Mesothelial cell of epicardium (in vitro differentiated cells): ENCODE results near the gene PRRT3. TPM values are rescaled to one million over a fixed set of nuclear protein-coding genes. Genes with fewer than 3 reads are reported as not detected.
A peak's percentile ranks its signal among the peaks of the same experiment; 100 is the strongest.
"Not testable (repeated sequence)": the region's sequence is repeated elsewhere in the genome, so short reads cannot be mapped to it uniquely, and the experiment has no call there.

ENCODE experiments used
- DNase-seq, 2 experiments: peaks; one replicate each; pipeline ENCODE4 v3.0.0; 2021; ENCODE audit warnings: low spot score in 2 of 2; ENCODE audit not compliant: unreplicated experiment in 2 of 2
- H3K27ac Mint-ChIP-seq: 2 replicates; pipeline ENCODE4 v1.8.0; 2021; ENCODE audit warnings: mixed read lengths
- H3K27me3 Mint-ChIP-seq: 2 replicates; pipeline ENCODE4 v1.8.0; 2021; ENCODE audit warnings: low read depth, mixed read lengths
- H3K36me3 Mint-ChIP-seq: 2 replicates; pipeline ENCODE4 v1.8.0; 2021; ENCODE audit warnings: mixed read lengths
- H3K4me1 Mint-ChIP-seq: 2 replicates; pipeline ENCODE4 v1.8.0; 2021; ENCODE audit warnings: mixed read lengths
- H3K4me3 Mint-ChIP-seq: 2 replicates; pipeline ENCODE4 v1.8.0; 2021; ENCODE audit warnings: mild to moderate bottlenecking, moderate library complexity, mixed read lengths
- H3K9me3 Mint-ChIP-seq: 2 replicates; pipeline ENCODE4 v1.8.0; 2021; ENCODE audit warnings: mixed read lengths
- total RNA-seq: library from RNA; stranded (reverse); gene quantifications from 3 replicates; pipeline ENCODE4 v1.2.1, GENCODE V29; 2021
- TF ChIP-seq, protein P1 (sequence below): fragments of 200-600 bp; sonication (generic); IDR thresholded peaks from one replicate; pipeline ENCODE4 v1.5.0; 2021; ENCODE audit warnings: antibody characterized with exemption; ENCODE audit not compliant: unreplicated experiment

PRRT3 gene
- total RNA-seq, 1 donor from 2014 or later, result 8.3 TPM

DNA sequence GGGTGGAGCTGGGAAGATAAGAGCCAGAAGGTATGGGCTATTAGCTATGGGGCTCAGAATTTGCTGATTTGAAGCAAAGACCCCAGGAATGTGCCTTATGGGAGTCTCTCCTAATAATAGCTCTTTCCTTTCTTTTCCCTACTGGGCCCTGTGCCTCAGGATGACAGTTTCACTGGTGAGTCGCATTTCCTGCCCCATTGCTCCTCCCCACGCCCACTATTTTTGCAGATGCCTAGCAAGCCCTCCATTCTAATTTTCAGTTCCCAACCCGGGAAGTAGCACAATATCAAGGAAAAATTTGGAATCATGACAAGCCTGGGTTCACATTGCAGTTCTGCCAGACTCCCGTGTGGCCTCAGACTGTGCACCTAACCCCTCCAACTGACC is 49.0 kb downstream of the PRRT3 start:
- H3K27ac Mint-ChIP-seq, result peak overlapping the region; percentile 90
- peaks cover 2% of the 10 kb centered on the region for H3K36me3 Mint-ChIP-seq
- peak overlapping the region; percentile 71 for H3K4me3 Mint-ChIP-seq
- H3K9me3 Mint-ChIP-seq, result no peaks in the 10 kb centered on the region
- DNase-seq, result no peak
- TF ChIP-seq, protein P1, sequence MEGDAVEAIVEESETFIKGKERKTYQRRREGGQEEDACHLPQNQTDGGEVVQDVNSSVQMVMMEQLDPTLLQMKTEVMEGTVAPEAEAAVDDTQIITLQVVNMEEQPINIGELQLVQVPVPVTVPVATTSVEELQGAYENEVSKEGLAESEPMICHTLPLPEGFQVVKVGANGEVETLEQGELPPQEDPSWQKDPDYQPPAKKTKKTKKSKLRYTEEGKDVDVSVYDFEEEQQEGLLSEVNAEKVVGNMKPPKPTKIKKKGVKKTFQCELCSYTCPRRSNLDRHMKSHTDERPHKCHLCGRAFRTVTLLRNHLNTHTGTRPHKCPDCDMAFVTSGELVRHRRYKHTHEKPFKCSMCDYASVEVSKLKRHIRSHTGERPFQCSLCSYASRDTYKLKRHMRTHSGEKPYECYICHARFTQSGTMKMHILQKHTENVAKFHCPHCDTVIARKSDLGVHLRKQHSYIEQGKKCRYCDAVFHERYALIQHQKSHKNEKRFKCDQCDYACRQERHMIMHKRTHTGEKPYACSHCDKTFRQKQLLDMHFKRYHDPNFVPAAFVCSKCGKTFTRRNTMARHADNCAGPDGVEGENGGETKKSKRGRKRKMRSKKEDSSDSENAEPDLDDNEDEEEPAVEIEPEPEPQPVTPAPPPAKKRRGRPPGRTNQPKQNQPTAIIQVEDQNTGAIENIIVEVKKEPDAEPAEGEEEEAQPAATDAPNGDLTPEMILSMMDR, result no peak
- peaks cover 37% of the 10 kb centered on the region for H3K4me1 Mint-ChIP-seq
- no peaks in the 10 kb centered on the region for H3K27me3 Mint-ChIP-seq

DNA sequence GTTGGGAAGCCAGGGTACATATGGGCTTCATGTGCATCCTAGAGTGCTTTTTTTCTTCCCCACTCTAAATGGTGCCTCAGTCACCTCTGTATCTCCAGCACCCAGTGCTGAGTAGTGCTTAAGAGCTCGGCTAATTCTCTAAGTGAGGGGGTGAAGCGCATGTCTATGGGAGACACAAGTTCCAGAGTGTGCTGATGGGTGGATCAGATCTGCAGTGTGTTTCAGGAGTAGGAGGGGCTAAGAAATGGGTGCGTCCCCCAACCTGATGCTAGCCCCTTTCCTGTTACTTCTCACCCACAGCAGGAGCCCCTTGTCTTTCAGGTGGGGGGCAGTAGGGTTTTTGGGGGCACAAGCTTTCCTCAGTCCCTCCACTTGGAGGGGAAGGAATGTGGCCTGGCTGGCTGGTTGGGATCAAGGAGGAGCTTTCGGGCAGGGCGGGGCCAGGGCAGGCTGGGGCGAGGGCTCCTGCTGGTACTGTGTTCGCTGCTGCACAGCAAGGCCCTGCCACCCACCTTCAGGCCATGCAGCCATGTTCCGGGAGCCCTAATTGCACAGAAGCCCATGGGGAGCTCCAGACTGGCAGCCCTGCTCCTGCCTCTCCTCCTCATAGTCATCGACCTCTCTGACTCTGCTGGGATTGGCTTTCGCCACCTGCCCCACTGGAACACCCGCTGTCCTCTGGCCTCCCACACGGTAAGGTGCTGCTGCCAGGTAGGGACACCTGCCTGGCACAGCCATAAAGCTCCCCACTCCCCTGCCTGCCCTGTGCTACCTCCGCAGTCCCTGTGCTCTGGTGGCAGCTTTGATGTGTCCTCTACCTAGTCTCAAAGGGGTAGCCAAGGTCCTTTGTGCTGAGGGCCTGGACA is 49.6 kb downstream of the PRRT3 start, which contains the start of gene IL17RE:
Gene IL17RE (plus strand): TSS at position 477 of the 866 bp plus-strand sequence. CDS start 85 bp downstream, at position 562.
- Mint-ChIP-seq H3K36me3 (peaks cover under 1% of the 10 kb centered on the region), H3K27ac (peak within 1 kb of the TSS; percentile 90), H3K4me3 (peak within 1 kb of the TSS; percentile 71), H3K4me1 (peaks cover 43% of the 10 kb centered on the region), H3K27me3 (no peaks in the 10 kb centered on the region), H3K9me3 (no peaks in the 10 kb centered on the region)
- peak in 1 of 2 experiments; percentile 48 for DNase-seq
- TF ChIP-seq, protein P1, result no peak

DNA sequence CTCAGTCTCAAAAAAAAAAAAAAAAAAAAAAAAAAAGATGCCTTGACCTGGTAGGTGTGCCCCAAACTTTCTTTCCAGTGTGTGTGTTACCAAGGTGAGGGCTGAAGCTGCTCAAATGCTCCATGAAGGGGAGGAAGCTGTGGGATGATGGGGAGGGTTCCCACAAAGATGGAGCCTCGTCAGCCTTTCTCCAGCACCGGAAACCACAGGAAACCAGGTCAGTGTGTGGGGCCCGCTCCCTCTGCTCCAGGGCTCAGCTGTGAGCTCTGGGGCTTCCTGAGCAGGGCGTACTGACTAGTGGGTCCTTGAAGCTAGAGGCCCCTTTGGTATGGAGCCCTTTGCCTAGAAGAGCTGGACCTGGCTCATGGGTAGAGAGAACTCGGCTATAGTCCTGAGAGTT is 50.2 kb downstream of the PRRT3 start:
- no peaks in the 10 kb centered on the region for H3K27me3 Mint-ChIP-seq
- H3K9me3 Mint-ChIP-seq, result no peaks in the 10 kb centered on the region
- DNase-seq, result no peak
- peak overlapping the region; percentile 90 for H3K27ac Mint-ChIP-seq
- no peaks in the 10 kb centered on the region for H3K36me3 Mint-ChIP-seq
- peak overlapping the region; percentile 71 for H3K4me3 Mint-ChIP-seq
- peaks cover 49% of the 10 kb centered on the region for H3K4me1 Mint-ChIP-seq
- TF ChIP-seq, protein P1, result no peak

DNA sequence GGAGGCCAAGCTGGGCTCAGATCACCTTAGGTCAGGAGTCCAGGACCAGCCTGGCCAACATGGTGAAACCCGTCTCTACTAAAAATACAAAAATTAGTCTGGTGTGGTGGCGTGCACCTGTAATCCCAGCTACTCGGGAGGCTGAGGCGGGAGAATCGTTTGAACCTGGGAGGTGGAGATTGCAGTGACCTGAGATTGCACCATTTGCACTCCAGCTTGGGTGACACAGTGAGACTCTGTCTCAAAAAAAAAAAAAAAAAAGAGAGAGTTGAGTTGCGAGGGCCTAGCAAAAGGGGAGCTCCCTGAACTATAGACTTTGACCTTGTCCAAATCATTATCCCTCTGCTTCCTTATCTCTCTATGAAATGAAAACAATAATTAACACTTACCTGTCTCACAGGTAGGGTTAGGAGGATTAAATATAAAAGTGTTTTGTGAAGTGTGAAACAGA is 51.2 kb downstream of the PRRT3 start:
- H3K4me3 Mint-ChIP-seq, H3K36me3 Mint-ChIP-seq, H3K9me3 Mint-ChIP-seq, DNase-seq, H3K27ac Mint-ChIP-seq, H3K27me3 Mint-ChIP-seq: not testable (repeated sequence)
- peaks cover 49% of the 10 kb centered on the region for H3K4me1 Mint-ChIP-seq

DNA sequence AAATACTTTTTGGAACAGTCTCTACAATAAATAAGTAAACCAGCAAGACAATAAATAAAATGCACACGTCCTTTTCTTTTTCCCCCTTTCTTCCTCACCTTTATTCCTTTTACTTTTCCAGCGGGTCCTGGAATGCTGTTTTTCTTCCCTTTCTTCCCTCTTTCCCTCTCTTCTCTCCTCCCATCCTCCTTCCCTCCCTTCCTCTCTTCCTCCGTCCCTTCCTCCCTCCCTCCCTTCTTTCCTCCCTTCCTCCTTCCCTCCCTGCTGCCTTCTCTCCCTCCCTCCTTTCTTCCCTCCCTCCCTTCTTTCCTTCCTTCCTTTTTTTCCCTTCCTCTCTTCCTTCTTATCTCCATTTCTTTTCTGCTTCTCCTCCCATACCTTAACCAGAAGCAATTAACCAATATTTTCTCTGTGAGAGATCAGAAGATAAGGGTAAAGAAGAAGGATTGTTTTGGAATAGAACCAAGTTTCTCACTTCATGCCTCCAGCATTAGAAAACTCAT is 52.9 kb downstream of the PRRT3 start:
- DNase-seq, result no peak
- no peaks in the 10 kb centered on the region for H3K27me3 Mint-ChIP-seq
- H3K9me3 Mint-ChIP-seq, result no peaks in the 10 kb centered on the region
- H3K27ac Mint-ChIP-seq, result no peak overlapping the region
- peaks cover 3% of the 10 kb centered on the region for H3K36me3 Mint-ChIP-seq
- no peak overlapping the region for H3K4me3 Mint-ChIP-seq
- TF ChIP-seq, protein P1, result no peak
- H3K4me1 Mint-ChIP-seq, result peaks cover 49% of the 10 kb centered on the region

DNA sequence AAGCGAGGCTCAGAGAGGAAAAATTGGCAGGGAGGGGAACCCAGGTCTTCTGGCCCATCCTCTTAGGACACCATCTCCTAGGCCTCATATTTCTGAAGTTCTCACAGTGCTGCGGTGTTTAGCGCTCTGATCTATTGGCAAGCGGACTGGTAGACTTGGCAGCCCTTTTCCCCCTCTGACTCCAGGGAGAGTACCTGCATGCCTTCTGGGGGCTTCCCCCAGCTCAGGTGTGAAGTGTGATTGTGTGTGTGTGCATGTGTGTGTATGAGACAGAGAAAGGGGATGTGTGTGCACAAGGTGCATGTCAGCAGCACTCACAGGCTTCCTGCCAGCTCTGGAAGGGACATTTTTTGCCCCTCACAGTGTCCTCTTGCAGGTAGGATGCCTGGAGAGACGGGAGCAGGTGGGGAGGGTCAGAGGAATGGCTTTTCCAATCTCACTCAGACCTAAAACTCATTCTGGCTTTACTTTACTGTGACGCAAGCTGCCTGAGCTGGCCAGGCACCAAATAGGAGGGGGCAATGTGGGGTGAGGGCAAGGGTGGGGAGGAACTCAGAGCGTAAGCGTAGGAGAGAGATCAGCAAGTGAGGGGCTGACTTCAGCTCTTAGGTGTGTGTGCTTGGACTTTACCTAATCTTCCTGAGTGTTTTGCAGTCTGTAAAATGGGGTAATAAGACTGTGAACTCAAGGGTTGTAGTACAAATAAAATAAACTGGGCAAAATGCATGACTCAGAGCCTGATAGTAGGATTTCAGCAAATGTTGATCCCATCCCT is 53.6 kb downstream of the PRRT3 start:
- H3K4me3 Mint-ChIP-seq, result no peak overlapping the region
- H3K4me1 Mint-ChIP-seq, result peaks cover 44% of the 10 kb centered on the region
- no peaks in the 10 kb centered on the region for H3K9me3 Mint-ChIP-seq
- TF ChIP-seq, protein P1, result no peak
- H3K27me3 Mint-ChIP-seq, result no peaks in the 10 kb centered on the region
- DNase-seq, result no peak
- H3K27ac Mint-ChIP-seq, result peak overlapping the region; percentile 60
- peaks cover 7% of the 10 kb centered on the region for H3K36me3 Mint-ChIP-seq
